GM18951 (cell line): ENCODE measurements around the gene PKD1L1.
"Not testable (repeated sequence)": the region's sequence is repeated elsewhere in the genome, so short reads cannot be mapped to it uniquely, and the experiment has no call there.

Experiments used
- POLR2A ChIP-seq: IDR thresholded peaks from 4 replicates; pipeline ENCODE4 v1.6.1; 2011; ENCODE audit warnings: mild to moderate bottlenecking; ENCODE audit not compliant: insufficient read length, insufficient read depth; ENCODE audit errors: extremely low read depth
- in situ Hi-C: fragments of 300-500 bp; cut with MboI; formaldehyde crosslinking; loops from one replicate; pipeline ENCODE4 v1.12.0; 2022; ENCODE audit warnings: low sequenced_read_pairs, mixed read lengths, inconsistent platforms; ENCODE audit not compliant: unreplicated experiment

The PKD1L1 gene

GRCh38 chr7:47806701-47807103 is 141.6 kb downstream of the PKD1L1 start:
- no peak for TF ChIP-seq POLR2A
- in situ Hi-C loops = no loop called here

DNA sequence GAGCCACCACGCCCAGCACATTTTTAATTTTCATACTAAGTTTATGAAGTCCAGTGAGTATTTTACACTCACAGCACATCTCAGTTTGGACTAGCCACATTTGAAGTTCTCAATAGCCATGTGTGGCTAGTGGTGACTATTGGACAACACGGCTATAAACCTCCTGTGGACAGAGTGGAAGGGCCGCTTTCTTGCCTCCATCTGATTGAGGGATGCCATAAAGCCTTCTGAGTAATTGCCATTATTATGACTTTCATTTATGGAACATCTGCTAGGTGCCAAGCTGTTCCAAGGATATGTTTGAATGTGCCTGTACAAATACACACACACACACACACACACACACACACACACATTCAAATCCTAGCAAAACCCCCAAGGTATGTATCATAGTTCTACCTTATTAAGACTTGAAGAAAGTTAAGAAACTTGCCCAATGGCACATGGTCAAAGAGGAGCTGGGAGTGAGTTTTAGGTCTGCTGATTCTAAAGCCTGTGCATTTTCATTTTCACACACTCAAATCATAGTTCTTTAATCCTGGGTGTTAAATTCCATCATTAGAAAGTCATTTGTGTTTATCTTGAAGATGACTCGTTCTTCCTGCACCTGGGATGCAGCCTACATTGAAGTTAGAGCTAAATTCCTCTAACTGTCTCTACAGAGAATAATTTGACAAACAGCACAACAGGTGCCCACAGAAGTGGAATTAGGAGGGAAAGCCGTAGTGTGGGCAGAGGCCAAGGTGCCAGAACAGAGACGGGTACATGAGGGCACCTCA is 143.3 kb downstream of the PKD1L1 start:
- in situ Hi-C loops = no loop called here
- TF ChIP-seq POLR2A = no peak

GRCh38 chr7:47803846-47804245 is 144.4 kb downstream of the PKD1L1 start:
- in situ Hi-C loops = no loop called here
- no peak for TF ChIP-seq POLR2A

GRCh38 chr7:47803025-47803424 is 145.2 kb downstream of the PKD1L1 start:
- in situ Hi-C loops = no loop called here
- TF ChIP-seq POLR2A = no peak

DNA sequence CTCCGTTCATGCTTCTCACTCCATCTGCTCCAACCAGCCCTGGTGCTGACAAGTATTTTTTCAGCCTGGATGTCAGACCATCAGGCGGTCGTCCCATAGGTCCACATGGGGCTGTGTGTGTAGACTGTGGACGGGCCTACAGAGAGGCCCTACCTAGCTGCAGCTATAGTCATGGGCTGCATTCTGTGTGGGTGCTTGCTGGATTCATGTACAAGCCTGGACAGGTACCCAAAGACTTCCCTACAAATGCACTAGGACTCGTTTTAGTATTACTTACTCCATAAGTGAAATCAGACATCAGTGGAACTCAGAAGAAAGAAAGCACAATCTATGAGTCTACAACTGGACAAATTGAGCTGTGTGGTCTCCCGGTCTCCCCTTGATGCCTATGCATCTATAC is 146.8 kb downstream of the PKD1L1 start:
- in situ Hi-C loops = no loop called here
- TF ChIP-seq POLR2A = no peak

GRCh38 chr7:47799524-47799923 is 148.7 kb downstream of the PKD1L1 start:
- in situ Hi-C loops = no loop called here
- no peak for TF ChIP-seq POLR2A

- in situ Hi-C loops = no loop called here
- no peak for TF ChIP-seq POLR2A
Measured at GRCh38 chr7:47796347-47796746, 151.9 kb downstream of the PKD1L1 start.

DNA sequence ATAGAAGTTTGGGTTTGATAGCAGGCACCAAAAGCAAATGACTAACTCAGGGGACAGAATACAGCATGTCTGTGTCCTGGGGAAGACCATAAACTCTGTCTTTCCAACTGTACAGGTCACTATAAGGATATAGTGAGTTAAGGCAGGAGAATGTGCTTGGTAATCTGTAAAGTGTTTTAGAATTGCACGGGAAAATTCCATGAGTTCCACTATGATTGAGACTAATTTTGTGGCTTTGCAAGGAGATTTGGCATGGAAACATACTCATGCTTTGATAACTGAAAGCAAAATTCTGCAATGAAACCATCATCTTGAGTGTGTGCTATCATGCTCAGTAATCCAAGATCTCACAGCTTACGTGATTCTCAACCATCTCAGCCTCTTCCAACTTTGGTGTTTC is 152.6 kb downstream of the PKD1L1 start:
- in situ Hi-C loops = no loop called here

DNA sequence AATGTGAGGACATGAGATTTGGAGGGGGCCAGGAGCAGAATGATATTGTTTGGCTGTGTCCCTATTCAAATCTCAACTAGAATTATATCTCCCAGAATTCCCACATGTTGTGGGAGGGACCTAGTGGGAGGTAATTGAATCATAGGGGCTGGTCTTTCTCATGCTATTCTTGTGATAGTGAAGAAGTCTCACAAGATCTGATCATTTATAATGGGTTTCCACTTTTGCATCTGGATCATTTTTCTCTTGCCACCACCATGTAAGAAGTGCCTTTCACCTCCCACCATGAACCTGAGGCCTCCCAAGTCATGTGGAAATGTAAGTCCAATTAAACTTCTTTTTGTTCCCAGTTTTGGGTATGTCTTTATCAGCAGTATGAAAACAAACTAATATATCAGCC is 153.1 kb downstream of the PKD1L1 start:
- in situ Hi-C loops = not testable (repeated sequence)

More for the DNA sequence above, 152.6 kb downstream of the PKD1L1 start:
- TF ChIP-seq POLR2A = no peak

DNA sequence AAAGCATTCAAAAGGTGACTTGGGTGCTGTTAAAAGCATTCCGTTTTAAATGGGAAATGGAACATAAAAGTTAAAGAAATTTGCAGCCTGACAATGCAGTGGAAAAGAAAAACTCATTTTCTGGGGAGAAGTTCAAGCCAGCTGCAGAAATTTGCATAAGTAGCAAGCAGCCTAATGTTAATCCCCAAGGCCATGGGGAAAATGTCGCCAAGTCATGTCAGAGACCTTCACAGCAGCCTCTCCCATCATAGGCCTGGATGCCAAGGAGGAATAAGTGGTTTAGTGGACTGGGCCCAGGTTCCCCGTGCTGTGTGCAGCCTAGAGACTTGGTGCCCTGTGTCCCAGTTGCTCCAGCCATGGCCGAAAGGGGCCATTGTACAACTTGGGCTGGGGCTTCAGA is 154.2 kb downstream of the PKD1L1 start:
- TF ChIP-seq POLR2A = no peak

DNA sequence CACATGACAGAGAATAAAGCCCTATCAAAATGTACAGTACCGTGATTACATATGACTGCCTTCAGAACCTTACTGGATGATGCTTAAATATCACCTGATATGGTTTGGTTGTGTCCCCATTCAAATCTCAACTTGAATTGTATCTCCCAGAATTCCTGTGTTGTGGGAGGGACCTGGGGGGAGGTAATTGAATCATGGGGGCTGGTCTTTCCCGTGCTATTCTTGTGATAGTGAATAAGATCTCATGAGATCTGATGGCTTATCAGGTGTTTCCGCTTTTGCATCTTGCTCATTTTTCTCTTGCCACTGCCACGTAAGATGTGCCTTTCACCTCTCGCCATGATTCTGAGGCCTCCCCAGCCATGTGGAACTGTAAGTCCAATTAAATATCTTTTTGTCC is 155.1 kb downstream of the PKD1L1 start:
- in situ Hi-C loops = not testable (repeated sequence)

More for the DNA sequence above, 154.2 kb downstream of the PKD1L1 start:
- in situ Hi-C loops = no loop called here

- no peak for TF ChIP-seq POLR2A
Measured at GRCh38 chr7:47792521-47793121, 155.6 kb downstream of the PKD1L1 start.

DNA sequence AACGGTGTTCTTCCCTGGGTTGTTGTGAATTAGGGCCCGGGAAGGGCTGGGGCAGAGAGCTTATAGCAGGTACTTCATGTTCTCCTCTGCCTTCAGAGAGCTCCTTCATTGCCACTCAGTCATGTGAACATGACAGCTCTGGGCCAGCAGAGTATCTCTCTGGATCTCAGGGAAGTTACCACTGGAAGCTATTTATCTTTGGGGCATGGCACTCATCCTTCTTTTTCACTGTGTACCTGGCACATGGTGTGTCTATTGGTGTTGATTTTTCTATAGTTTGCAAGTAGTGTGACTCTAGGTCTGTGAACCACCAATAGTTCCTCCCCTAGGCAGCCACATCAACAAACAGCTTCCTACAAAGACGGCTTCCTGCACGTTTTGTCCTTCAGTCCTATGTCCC is 156.6 kb downstream of the PKD1L1 start:
- TF ChIP-seq POLR2A = no peak
- in situ Hi-C loops = no loop called here

More at GRCh38 chr7:47792521-47793121, 155.6 kb downstream of the PKD1L1 start:
- in situ Hi-C loops = no loop called here

DNA sequence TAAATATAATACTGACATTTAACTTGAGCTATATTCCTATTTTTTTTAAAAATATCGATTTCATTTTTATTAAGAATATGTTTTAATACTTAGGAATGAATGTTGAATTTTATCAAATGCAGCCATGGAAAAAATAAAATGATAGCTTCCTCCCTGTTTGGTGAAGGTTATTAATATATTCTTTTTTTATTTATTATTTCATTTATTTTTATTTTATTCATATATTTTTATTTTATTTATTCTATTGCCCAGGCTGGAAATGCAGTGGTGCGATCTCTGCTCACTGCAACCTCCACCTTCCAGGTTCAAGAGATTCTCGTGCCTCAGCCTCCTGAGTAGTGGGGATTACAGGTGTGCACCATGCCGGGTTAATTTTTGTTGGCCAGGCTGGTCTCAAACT is 160.2 kb downstream of the PKD1L1 start:
- TF ChIP-seq POLR2A = no peak
- in situ Hi-C loops = no loop called here
